K562 (cell line): ENCODE results near the gene ZNF558. TPM values are rescaled to one million over a fixed set of nuclear protein-coding genes. Genes with fewer than 3 reads are reported as not detected.

Experiments used
- CHD2 ChIP-seq: IDR thresholded peaks from 2 replicates; pipeline ENCODE4 v1.6.1; 2011; ENCODE audit warnings: low read depth, low read length
- CSDE1 ChIP-seq, 2 experiments: fragments of 450-650 bp; IDR thresholded peaks; 2 replicates each; pipeline ENCODE4 v1.6.1; 2016; ENCODE audit warnings: mild to moderate bottlenecking in 1 of 2
- E4F1 ChIP-seq: fragments of 250-450 bp; sonication (Bioruptor Pico); IDR thresholded peaks from 2 replicates; pipeline ENCODE4 v1.5.0; 2021; ENCODE audit warnings: mild to moderate bottlenecking, borderline replicate concordance
- GTF2F1 ChIP-seq: IDR thresholded peaks from 2 replicates; pipeline ENCODE4 v1.6.1; 2011; ENCODE audit warnings: low read depth, low read length, improper control_type of control experiment
- HMG20B ChIP-seq: fragments of 250-450 bp; sonication (Bioruptor Pico); IDR thresholded peaks from 2 replicates; pipeline ENCODE4 v1.5.0; 2021; ENCODE audit warnings: mild to moderate bottlenecking
- HOMEZ ChIP-seq: fragments of 250-450 bp; sonication (Bioruptor Pico); IDR thresholded peaks from 2 replicates; pipeline ENCODE4 v1.4.0; 2020; ENCODE audit warnings: mild to moderate bottlenecking, moderate library complexity
- KLF13 ChIP-seq: fragments of 450-650 bp; IDR thresholded peaks from 2 replicates; pipeline ENCODE4 v1.6.1; 2016; ENCODE audit warnings: missing genetic modification characterization, low read depth, mild to moderate bottlenecking, missing compliant biosample characterization, moderate library complexity, borderline replicate concordance
- OTX1 ChIP-seq: fragments of 450-650 bp; formaldehyde crosslinking; IDR thresholded peaks from 2 replicates; pipeline ENCODE4 v1.4.0; 2022; ENCODE audit warnings: mild to moderate bottlenecking
- PHTF2 ChIP-seq: fragments of 250-450 bp; sonication (Bioruptor Pico); IDR thresholded peaks from 2 replicates; pipeline ENCODE4 v1.5.0; 2021; ENCODE audit warnings: mild to moderate bottlenecking
- POLR2AphosphoS5 ChIP-seq: IDR thresholded peaks from 2 replicates; pipeline ENCODE4 v1.6.1; 2011; ENCODE audit warnings: mild to moderate bottlenecking, low read depth, low read length, moderate library complexity; ENCODE audit not compliant: control insufficient read depth, insufficient read depth
- POLR2B ChIP-seq: fragments of 450-650 bp; IDR thresholded peaks from 2 replicates; pipeline ENCODE4 v1.6.1; 2018; ENCODE audit warnings: low read depth; ENCODE audit not compliant: partially characterized antibody
- POLR3G ChIP-seq: IDR thresholded peaks from 2 replicates; pipeline ENCODE4 v1.6.1; 2011; ENCODE audit not compliant: insufficient read length, insufficient replicate concordance; ENCODE audit errors: extremely low read depth
- YY1 ChIP-seq, 3 experiments: IDR thresholded peaks; 2 replicates each; pipeline ENCODE4 v1.6.1; 2011; ENCODE audit warnings: low read length in 2 of 3, mild to moderate bottlenecking in 2 of 3, moderate library complexity in 2 of 3, borderline replicate concordance in 1 of 3, control low read depth in 1 of 3, low read depth in 1 of 3; ENCODE audit not compliant: insufficient read depth in 3 of 3, insufficient replicate concordance in 2 of 3, control insufficient read depth in 1 of 3, insufficient read length in 1 of 3; ENCODE audit errors: extremely low read depth in 1 of 3
- ZBTB43 ChIP-seq: sonication (generic); formaldehyde crosslinking; IDR thresholded peaks from 2 replicates; pipeline ENCODE4 v1.8.0; 2023; ENCODE audit warnings: mild to moderate bottlenecking, missing genetic modification reagents
- ZBTB9 ChIP-seq: fragments of 450-650 bp; formaldehyde crosslinking; IDR thresholded peaks from 2 replicates; pipeline ENCODE4 v1.4.0; 2020; ENCODE audit warnings: mild to moderate bottlenecking, moderate library complexity
- ZNF408 ChIP-seq: fragments of 250-450 bp; sonication (Bioruptor Pico); IDR thresholded peaks from 2 replicates; pipeline ENCODE4 v1.4.0; 2020; ENCODE audit warnings: low read depth, mild to moderate bottlenecking, moderate library complexity
- ZNF766 ChIP-seq: fragments of 200-800 bp; sonication (Bioruptor generic); conservative IDR thresholded peaks from 2 replicates; pipeline ENCODE4 v1.6.1; 2016; ENCODE audit warnings: missing genetic modification characterization, missing compliant biosample characterization
- ZNF77 ChIP-seq: fragments of 250-450 bp; sonication (Bioruptor Pico); IDR thresholded peaks from 2 replicates; pipeline ENCODE4 v1.5.0; 2020
- polyA plus RNA-seq, 8 experiments: library from polyadenylated mRNA; depleted of rRNA in 4 of 8; stranded (reverse) in 5 of 8; unstranded in 3 of 8; fragments of >200 nt; fragmentation: Nextera tagmentation in 2 of 8; fragmentation: Illumina TruSeq in 1 of 8; extraction: Ambion mirVana in 2 of 8; extraction: Trizol in 1 of 8; gene quantifications; 2 replicates each; pipeline versions ENCODE4 v1.2.1 to v1.2.3, GENCODE V29; 2011 to 2014; ENCODE audit warnings: inconsistent platforms in 1 of 8, missing spikeins in 1 of 8
- total RNA-seq, 7 experiments: library from RNA; depleted of rRNA in 6 of 7; stranded (reverse); fragments of >200 nt in 6 of 7; fragmentation: Illumina TruSeq in 2 of 7; extraction: Trizol in 2 of 7; gene quantifications; 2 replicates each; pipeline versions ENCODE4 v1.2.1 to v1.2.3, GENCODE V29; 2011 to 2021; ENCODE audit warnings: low replicate concordance in 1 of 7

Gene ZNF558
- total and polyA plus RNA-seq, 9 of the 15 experiments (the other 6 are each of a cell fraction or from before 2014, with no cell fraction given) = 5.4 to 47.6 (median 21.2) TPM

GRCh38 chr19:8832132-8833021, at the start of gene ZNF558, which contains the start of gene MBD3L1 (continued):
- peak; percentile 79; the same call in 1 of the 2 replicates for TF ChIP-seq KLF13 (tag)
- TF ChIP-seq CHD2 = no peak
- TF ChIP-seq E4F1 (CRISPR knock-in tag) = no peak
- peak; percentile 83 for TF ChIP-seq POLR2B
- 0 out of 2 replicates have a peak, but pooled peaks have one; percentile 31 for TF ChIP-seq ZNF766 (CRISPR knock-in tag)
- TF ChIP-seq HMG20B (CRISPR knock-in tag) = no peak
- TF ChIP-seq ZBTB43 = 0 out of 2 replicates have a peak, but pooled peaks have one; percentile 56
- 0 out of 2 replicates have a peak, but pooled peaks have one; percentile 33 for TF ChIP-seq ZBTB9 (CRISPR knock-in tag)
- no peak for TF ChIP-seq GTF2F1
- TF ChIP-seq OTX1 (CRISPR knock-in tag) = no peak
- TF ChIP-seq CSDE1 (IDR thresholded peaks at IDR 0.05) = no peak
- TF ChIP-seq ZNF77 (CRISPR knock-in tag) = no peak
- no peak for TF ChIP-seq HOMEZ
- TF ChIP-seq PHTF2 (CRISPR knock-in tag) = no peak
- peak; percentile 60 for TF ChIP-seq POLR2AphosphoS5
- no peak for TF ChIP-seq ZNF408 (CRISPR knock-in tag)
- no peak for TF ChIP-seq POLR3G
- TF ChIP-seq YY1 (IDR thresholded peaks at IDR 0.05; ENCODE audit: borderline replicate concordance in 1 of 3, control insufficient read depth in 1 of 3, extremely low read depth in 1 of 3, insufficient read depth in 3 of 3, insufficient read length in 1 of 3, insufficient replicate concordance in 2 of 3, low read depth in 1 of 3, low read length in 2 of 3) = peak in 1 of 3 experiments; percentile 38
